Vagina (tissue), 2 donors: ENCODE data around the gene LRIG3.

Experiments
- CTCF ChIP-seq, 3 experiments: fragments of 450-650 bp in 2 of 3; fragments of 200-600 bp in 1 of 3; sonication (generic) in 1 of 3; IDR thresholded peaks; one replicate each; pipeline ENCODE4 v1.5.1; 2017 to 2019; ENCODE audit warnings: antibody characterized with exemption in 3 of 3, mild to moderate bottlenecking in 2 of 3, moderate library complexity in 2 of 3
- POLR2A ChIP-seq, 2 donors: fragments of 450-650 bp; IDR thresholded peaks; one replicate each; pipeline ENCODE4 v1.6.1; 2017; ENCODE audit warnings: antibody characterized with exemption in 2 of 2, mild to moderate bottlenecking in 2 of 2, moderate library complexity in 2 of 2
- POLR2AphosphoS5 ChIP-seq, 2 donors: sonication (generic); formaldehyde crosslinking; IDR thresholded peaks; one replicate each; pipeline ENCODE4 v1.9.0; 2017; ENCODE audit warnings: antibody characterized with exemption in 2 of 2, mild to moderate bottlenecking in 2 of 2, low read depth in 1 of 2; ENCODE audit not compliant: insufficient read depth in 1 of 2

GRCh38 chr12:58889557-58889956 is 30.7 kb downstream of the LRIG3 start:
- TF ChIP-seq CTCF (IDR thresholded peaks at IDR 0.05) (no peak), POLR2A (IDR thresholded peaks at IDR 0.05) (no peak), POLR2AphosphoS5 (IDR thresholded peaks at IDR 0.05; ENCODE audit: insufficient read depth in 1 of 2, low read depth in 1 of 2) (no peak)
